ENCODE data around the gene ZBTB42.

ZBTB42 gene

GRCh38 chr14:104800771-104801519, at the start of gene ZBTB42:
Gene ZBTB42 (plus strand): TSS chr14:104801101. CDS start chr14:104801198, 97 bp downstream.
- no peak for DNase-seq (ENCODE audit: low read depth)
- peak within 1 kb of the TSS; percentile 53 for H3K4me3 ChIP-seq (ENCODE audit: low read depth, low read length)
- in situ Hi-C loops (cut with HindIII; ENCODE audit: low sequenced_read_pairs), result no loop called here
- TF ChIP-seq CTCF (IDR thresholded peaks at IDR 0.05; ENCODE audit: low read depth, low read length, missing control alignments), result no peak

GRCh38 chr14:104751539-104752422, 49.1 kb upstream of the ZBTB42 start:
- no peak for TF ChIP-seq CTCF (IDR thresholded peaks at IDR 0.05; ENCODE audit: low read depth, low read length, missing control alignments)
- no peak for DNase-seq (ENCODE audit: low read depth)
- H3K4me3 ChIP-seq (ENCODE audit: low read depth, low read length), result peak overlapping the region; percentile 87
- in situ Hi-C loops (cut with HindIII; ENCODE audit: low sequenced_read_pairs), result no loop called here

- peak overlapping the region; percentile 87 for H3K4me3 ChIP-seq (ENCODE audit: low read depth, low read length)
- no peak for TF ChIP-seq CTCF (IDR thresholded peaks at IDR 0.05; ENCODE audit: low read depth, low read length, missing control alignments)
- no peak for DNase-seq (ENCODE audit: low read depth)
- in situ Hi-C loops (cut with HindIII; ENCODE audit: low sequenced_read_pairs), result no loop called here
Observed at GRCh38 chr14:104752423-104752734, 48.5 kb upstream of the ZBTB42 start.

- H3K4me3 ChIP-seq (ENCODE audit: low read depth, low read length), result peak within 1 kb of the TSS; percentile 87
- in situ Hi-C loops (cut with HindIII; ENCODE audit: low sequenced_read_pairs), result no loop called here
- no peak for TF ChIP-seq CTCF (IDR thresholded peaks at IDR 0.05; ENCODE audit: low read depth, low read length, missing control alignments)
- peak; percentile 97 for DNase-seq (ENCODE audit: low read depth)
Observed at GRCh38 chr14:104752735-104753527, 48.0 kb upstream of the ZBTB42 start, which contains the start of gene SIVA1. Gene SIVA1 (plus strand): TSS chr14:104753147. CDS start chr14:104753202, 55 bp downstream.

GRCh38 chr14:104753528-104754212, 47.2 kb upstream of the ZBTB42 start:
- no peak for TF ChIP-seq CTCF (IDR thresholded peaks at IDR 0.05; ENCODE audit: low read depth, low read length, missing control alignments)
- H3K4me3 ChIP-seq (ENCODE audit: low read depth, low read length), result peak overlapping the region; percentile 87
- no peak for DNase-seq (ENCODE audit: low read depth)
- in situ Hi-C loops (cut with HindIII; ENCODE audit: low sequenced_read_pairs), result no loop called here

All from astrocyte of the cerebellum (primary cell).